Measurements from ENCODE around the gene IRAK2.

IRAK2 gene

GRCh38 chr3:10116928-10117327, 47.8 kb upstream of the IRAK2 start:
- Histone ChIP-seq H3K4me1 (ENCODE audit: insufficient read depth, low read length, severe bottlenecking) (peaks cover 24% of the 10 kb centered on the region), H3K27ac (ENCODE audit: low read depth, low read length, poor library complexity, severe bottlenecking) (no peak overlapping the region), H3K4me3 (ENCODE audit: low read depth, low read length, poor library complexity, severe bottlenecking) (peak overlapping the region; percentile 91), H3K27me3 (ENCODE audit: insufficient read depth, low read length) (no peaks in the 10 kb centered on the region), H3K79me2 (ENCODE audit: insufficient read depth, low read length) (peaks cover 56% of the 10 kb centered on the region), H3K36me3 (ENCODE audit: insufficient read depth, low read length) (peaks cover 44% of the 10 kb centered on the region), H3F3A (ENCODE audit: insufficient read depth, low read length) (no peaks in the 10 kb centered on the region), H3K9me3 (ENCODE audit: low read length) (no peaks in the 10 kb centered on the region), H3K9me2 (ENCODE audit: low read depth, low read length) (no peaks in the 10 kb centered on the region), H4K20me1 (ENCODE audit: insufficient read depth, low read length) (no peaks in the 10 kb centered on the region), H3K4me2 (ENCODE audit: low read length) (peak overlapping the region; percentile 81), H3K9ac (ENCODE audit: low read length) (peak overlapping the region; percentile 91; the same call in 1 of the 2 replicates), H2AFZ (ENCODE audit: low read length) (no peak overlapping the region)
- TF ChIP-seq, protein P1, sequence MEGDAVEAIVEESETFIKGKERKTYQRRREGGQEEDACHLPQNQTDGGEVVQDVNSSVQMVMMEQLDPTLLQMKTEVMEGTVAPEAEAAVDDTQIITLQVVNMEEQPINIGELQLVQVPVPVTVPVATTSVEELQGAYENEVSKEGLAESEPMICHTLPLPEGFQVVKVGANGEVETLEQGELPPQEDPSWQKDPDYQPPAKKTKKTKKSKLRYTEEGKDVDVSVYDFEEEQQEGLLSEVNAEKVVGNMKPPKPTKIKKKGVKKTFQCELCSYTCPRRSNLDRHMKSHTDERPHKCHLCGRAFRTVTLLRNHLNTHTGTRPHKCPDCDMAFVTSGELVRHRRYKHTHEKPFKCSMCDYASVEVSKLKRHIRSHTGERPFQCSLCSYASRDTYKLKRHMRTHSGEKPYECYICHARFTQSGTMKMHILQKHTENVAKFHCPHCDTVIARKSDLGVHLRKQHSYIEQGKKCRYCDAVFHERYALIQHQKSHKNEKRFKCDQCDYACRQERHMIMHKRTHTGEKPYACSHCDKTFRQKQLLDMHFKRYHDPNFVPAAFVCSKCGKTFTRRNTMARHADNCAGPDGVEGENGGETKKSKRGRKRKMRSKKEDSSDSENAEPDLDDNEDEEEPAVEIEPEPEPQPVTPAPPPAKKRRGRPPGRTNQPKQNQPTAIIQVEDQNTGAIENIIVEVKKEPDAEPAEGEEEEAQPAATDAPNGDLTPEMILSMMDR (IDR thresholded peaks at IDR 0.05; ENCODE audit: low read length) = no peak
- TF ChIP-seq EZH2 (IDR thresholded peaks at IDR 0.05; ENCODE audit: borderline replicate concordance, low read length) = no peak

DNA sequence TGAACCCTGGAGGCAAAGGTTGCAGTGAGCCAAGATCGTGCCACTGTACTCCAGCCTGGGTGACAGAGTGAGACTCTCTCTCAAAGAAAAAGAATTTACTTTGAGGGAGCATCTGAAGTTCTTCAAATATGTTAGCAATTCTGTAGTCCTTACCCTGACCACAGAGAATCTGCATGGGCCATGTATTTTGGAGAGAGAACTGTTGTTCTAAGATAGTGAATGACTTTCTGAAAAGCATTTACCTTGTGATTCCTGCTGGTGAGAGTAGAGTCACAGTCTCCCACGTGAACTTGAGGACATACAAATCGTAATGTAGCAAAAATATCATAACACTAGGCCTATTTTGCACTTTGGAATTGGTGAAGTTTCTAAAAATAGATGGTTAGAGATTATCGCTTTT, 45.3 kb upstream of the IRAK2 start:
- H3K4me1 ChIP-seq (ENCODE audit: insufficient read depth, low read length, severe bottlenecking) = peaks cover 24% of the 10 kb centered on the region
- no peak overlapping the region for H3K4me2 ChIP-seq (ENCODE audit: low read length)
- TF ChIP-seq, protein P1 (IDR thresholded peaks at IDR 0.05; ENCODE audit: low read length) = no peak
- TF ChIP-seq EZH2 (IDR thresholded peaks at IDR 0.05; ENCODE audit: borderline replicate concordance, low read length) = no peak
- no peaks in the 10 kb centered on the region for H3K9me3 ChIP-seq (ENCODE audit: low read length)
- no peak overlapping the region for H3K27ac ChIP-seq (ENCODE audit: low read depth, low read length, poor library complexity, severe bottlenecking)
- H3K9ac ChIP-seq (ENCODE audit: low read length) = no peak overlapping the region
- peaks cover 62% of the 10 kb centered on the region for H3K36me3 ChIP-seq (ENCODE audit: insufficient read depth, low read length)
- no peak overlapping the region for H3K4me3 ChIP-seq (ENCODE audit: low read depth, low read length, poor library complexity, severe bottlenecking)
- H3K27me3 ChIP-seq (ENCODE audit: insufficient read depth, low read length) = no peaks in the 10 kb centered on the region
- H3F3A ChIP-seq (ENCODE audit: insufficient read depth, low read length) = no peaks in the 10 kb centered on the region
- no peaks in the 10 kb centered on the region for H4K20me1 ChIP-seq (ENCODE audit: insufficient read depth, low read length)
- no peak overlapping the region for H2AFZ ChIP-seq (ENCODE audit: low read length)
- peaks cover 61% of the 10 kb centered on the region for H3K79me2 ChIP-seq (ENCODE audit: insufficient read depth, low read length)
- no peaks in the 10 kb centered on the region for H3K9me2 ChIP-seq (ENCODE audit: low read depth, low read length)

- Histone ChIP-seq H3K9me3 (ENCODE audit: low read length) (no peaks in the 10 kb centered on the region), H3K4me2 (ENCODE audit: low read length) (no peak overlapping the region), H3K9ac (ENCODE audit: low read length) (no peak overlapping the region), H3K9me2 (ENCODE audit: low read depth, low read length) (no peaks in the 10 kb centered on the region), H3K4me1 (ENCODE audit: insufficient read depth, low read length, severe bottlenecking) (peaks cover 18% of the 10 kb centered on the region), H3K4me3 (ENCODE audit: low read depth, low read length, poor library complexity, severe bottlenecking) (no peak overlapping the region), H3K36me3 (ENCODE audit: insufficient read depth, low read length) (peaks cover 79% of the 10 kb centered on the region), H3F3A (ENCODE audit: insufficient read depth, low read length) (no peaks in the 10 kb centered on the region), H3K79me2 (ENCODE audit: insufficient read depth, low read length) (peaks cover 58% of the 10 kb centered on the region), H3K27ac (ENCODE audit: low read depth, low read length, poor library complexity, severe bottlenecking) (no peak overlapping the region), H4K20me1 (ENCODE audit: insufficient read depth, low read length) (no peaks in the 10 kb centered on the region), H3K27me3 (ENCODE audit: insufficient read depth, low read length) (no peaks in the 10 kb centered on the region), H2AFZ (ENCODE audit: low read length) (no peak overlapping the region)
- TF ChIP-seq, protein P1 (IDR thresholded peaks at IDR 0.05; ENCODE audit: low read length) = no peak
- no peak for TF ChIP-seq EZH2 (IDR thresholded peaks at IDR 0.05; ENCODE audit: borderline replicate concordance, low read length)
Observed at GRCh38 chr3:10121064-10121463, 43.7 kb upstream of the IRAK2 start.

Data from OCI-LY1 (cell line).